Gastrocnemius medialis (tissue), 4 donors: ENCODE measurements around the gene SLC35F5.

ENCODE experiments used
- CTCF ChIP-seq, 5 experiments: fragments of 450-650 bp in 3 of 5; fragments of 200-600 bp in 2 of 5; sonication (generic) in 2 of 5; IDR thresholded peaks in 4 of 5; conservative IDR thresholded peaks in 1 of 5; 1 replicate in 4 of 5; 2 replicates in 1 of 5; pipeline ENCODE4 v1.5.1; 2016 to 2019; ENCODE audit warnings: antibody characterized with exemption in 5 of 5, mild to moderate bottlenecking in 3 of 5, moderate library complexity in 3 of 5
- POLR2A ChIP-seq, 2 donors: fragments of 450-650 bp; IDR thresholded peaks; one replicate each; pipeline ENCODE4 v1.6.1; 2017; ENCODE audit warnings: antibody characterized with exemption in 2 of 2, mild to moderate bottlenecking in 2 of 2, moderate library complexity in 2 of 2

GRCh38 chr2:113780472-113780871 lies 24.0 kb upstream of the SLC35F5 start:
- TF ChIP-seq CTCF (IDR thresholded peaks at IDR 0.05 in 4 of 5, conservative IDR thresholded peaks at IDR 0.05 in 1 of 5) = no peak
- no peak for TF ChIP-seq POLR2A (IDR thresholded peaks at IDR 0.05)
